GM19099 (cell line): ENCODE measurements around the gene ADGRB2.

Experiments
- POLR2A ChIP-seq: IDR thresholded peaks from 3 replicates; pipeline ENCODE4 v1.6.1; 2011; ENCODE audit warnings: low read depth; ENCODE audit not compliant: insufficient read length; ENCODE audit errors: extremely low read depth

The ADGRB2 gene

GRCh38 chr1:31765041-31765467, 914 bp upstream of the ADGRB2 start:
- no peak for TF ChIP-seq POLR2A

GRCh38 chr1:31763671-31764311, 349 bp downstream of the ADGRB2 start:
- no peak for TF ChIP-seq POLR2A

- no peak for TF ChIP-seq POLR2A
Observed at GRCh38 chr1:31762726-31763670, 1.1 kb downstream of the ADGRB2 start.

DNA sequence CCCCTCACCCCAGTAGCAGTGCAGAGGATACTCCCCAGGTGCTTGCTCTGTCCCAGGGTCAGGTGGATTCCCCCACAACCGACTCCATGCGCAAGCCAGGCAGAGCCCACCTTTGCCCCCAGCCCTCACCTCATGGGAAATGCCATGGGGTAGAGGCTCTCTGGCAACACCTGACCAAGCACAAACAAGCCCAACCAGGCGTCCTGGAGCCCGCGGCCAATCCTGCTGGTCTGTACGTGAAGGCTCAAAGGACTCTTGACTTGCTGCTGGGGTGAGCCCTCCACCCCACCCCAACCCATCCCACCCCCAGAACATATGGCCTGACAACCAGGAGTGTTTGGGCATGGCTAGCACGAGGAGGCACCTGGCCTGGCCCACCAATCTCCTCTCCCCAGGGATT, 1.8 kb downstream of the ADGRB2 start:
- TF ChIP-seq POLR2A, result no peak

DNA sequence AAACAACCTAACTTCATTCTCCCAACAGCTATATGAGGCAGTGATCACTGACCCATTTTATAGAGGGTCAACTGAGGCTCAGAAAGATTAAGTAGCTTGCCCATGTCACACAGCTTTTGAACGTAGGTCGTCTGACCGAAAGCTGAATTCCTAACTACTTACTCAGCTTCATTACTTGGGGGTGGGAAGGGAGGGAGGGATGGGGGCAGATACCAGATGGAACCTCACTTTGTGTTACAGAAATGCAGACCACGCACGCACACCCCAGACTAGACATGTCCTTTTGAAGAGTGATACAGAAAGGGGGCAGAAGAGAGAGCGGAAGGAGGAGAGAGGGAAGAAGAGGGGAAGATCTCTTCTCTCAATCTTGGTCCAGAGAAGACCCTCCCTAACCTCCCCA, 2.3 kb downstream of the ADGRB2 start:
- no peak for TF ChIP-seq POLR2A

- no peak for TF ChIP-seq POLR2A
Observed at GRCh38 chr1:31760471-31761470, 3.4 kb downstream of the ADGRB2 start.

- no peak for TF ChIP-seq POLR2A
Observed at GRCh38 chr1:31759298-31760023, 4.7 kb downstream of the ADGRB2 start.

GRCh38 chr1:31758823-31759222, 5.3 kb downstream of the ADGRB2 start:
- TF ChIP-seq POLR2A, result no peak

DNA sequence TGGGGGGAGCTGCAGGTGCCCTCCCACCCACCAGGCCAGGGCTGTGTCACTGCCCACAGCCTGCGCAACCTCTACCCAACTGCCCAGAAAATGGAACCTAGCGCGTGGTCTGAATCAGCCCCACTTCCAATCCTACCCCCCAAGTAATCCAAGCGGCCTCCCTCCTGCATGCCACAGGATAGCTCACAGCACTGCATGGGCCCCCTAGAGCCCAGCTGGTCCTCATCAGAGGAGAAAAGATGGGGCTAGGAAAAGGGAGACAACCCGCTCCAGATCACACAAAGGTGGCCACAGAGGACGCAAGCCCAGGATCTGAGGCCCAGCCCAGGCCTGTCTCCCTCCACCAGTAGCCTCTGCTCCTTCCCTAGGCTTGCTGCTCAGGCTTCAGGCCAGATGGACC, 6.2 kb downstream of the ADGRB2 start:
- TF ChIP-seq POLR2A, result no peak

DNA sequence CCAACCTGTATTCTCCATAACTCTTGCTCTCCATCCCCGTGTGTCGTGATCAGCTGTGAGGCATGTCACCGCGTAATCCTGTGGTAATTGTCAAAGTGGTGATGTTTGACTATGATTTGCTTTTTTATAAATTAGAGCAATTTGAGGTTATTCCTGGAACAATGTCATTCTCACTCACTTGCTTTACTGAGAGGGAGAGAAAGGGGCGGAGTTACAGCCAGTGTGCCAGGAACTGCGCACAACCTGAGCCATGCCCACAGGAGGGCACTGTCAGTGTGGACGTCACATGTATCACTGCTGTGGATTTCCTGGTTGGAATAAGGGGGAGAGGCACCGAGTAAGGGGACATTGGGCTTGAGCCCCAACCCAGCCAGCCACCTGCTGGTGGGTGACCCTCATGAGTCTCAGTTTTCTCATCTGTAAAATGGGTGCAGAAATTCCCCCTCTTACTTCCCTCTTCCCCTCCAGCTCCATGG, 6.9 kb downstream of the ADGRB2 start:
- TF ChIP-seq POLR2A, result no peak

DNA sequence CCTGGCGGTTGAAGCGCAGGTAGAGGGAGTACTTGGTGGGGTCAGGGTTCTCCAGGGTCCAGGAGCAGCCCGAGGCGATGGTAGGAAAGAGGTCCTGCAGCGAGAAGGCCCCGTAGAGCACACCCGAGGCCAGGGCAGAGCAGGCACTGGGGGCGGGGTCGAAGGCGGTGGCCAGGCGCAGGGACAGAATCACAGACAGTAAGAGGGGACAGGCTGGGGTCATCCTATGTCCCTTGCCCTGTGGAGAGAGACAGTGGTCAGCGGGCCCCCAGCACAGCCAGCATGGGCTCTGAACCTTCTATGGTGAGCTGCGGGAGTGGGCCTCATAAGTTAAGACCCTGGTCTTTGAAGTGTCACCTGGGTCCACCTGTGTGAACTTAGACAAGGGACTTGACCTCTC, 7.6 kb downstream of the ADGRB2 start:
- TF ChIP-seq POLR2A, result no peak

DNA sequence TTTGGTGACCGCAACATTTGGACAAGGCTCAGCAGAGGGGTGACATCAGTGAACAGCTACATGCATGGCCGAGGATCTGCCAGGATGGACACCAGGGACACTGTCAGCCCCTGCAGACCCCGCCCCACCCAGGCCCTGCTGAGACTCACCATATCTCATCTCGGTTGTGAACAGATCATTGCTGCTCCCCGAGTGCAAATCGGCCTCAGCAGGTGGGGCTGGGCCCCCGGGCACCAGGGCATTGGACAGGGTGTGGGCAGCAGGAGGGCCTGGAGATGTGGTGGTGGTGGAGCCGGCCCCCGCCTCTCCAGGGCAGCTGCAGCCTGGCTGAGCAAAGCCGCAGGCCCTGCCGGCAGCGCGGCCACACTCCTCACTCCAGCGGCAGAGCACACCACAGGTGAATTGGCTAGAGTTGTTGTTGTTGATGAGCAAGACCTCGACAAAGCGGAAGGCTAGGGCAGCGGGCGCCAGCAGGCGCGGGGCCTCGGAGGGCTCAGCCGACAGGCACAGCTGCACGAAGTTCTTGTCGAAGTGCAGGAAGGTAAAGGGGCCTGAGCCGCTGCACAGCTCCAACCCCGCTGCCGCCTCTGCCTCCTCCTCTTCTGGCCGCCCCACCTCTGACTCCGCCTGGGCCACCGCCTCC, 8.2 kb downstream of the ADGRB2 start:
- TF ChIP-seq POLR2A, result no peak

- no peak for TF ChIP-seq POLR2A
Observed at GRCh38 chr1:31755197-31755611, 8.9 kb downstream of the ADGRB2 start.

- no peak for TF ChIP-seq POLR2A
Observed at GRCh38 chr1:31754397-31754796, 9.7 kb downstream of the ADGRB2 start.

DNA sequence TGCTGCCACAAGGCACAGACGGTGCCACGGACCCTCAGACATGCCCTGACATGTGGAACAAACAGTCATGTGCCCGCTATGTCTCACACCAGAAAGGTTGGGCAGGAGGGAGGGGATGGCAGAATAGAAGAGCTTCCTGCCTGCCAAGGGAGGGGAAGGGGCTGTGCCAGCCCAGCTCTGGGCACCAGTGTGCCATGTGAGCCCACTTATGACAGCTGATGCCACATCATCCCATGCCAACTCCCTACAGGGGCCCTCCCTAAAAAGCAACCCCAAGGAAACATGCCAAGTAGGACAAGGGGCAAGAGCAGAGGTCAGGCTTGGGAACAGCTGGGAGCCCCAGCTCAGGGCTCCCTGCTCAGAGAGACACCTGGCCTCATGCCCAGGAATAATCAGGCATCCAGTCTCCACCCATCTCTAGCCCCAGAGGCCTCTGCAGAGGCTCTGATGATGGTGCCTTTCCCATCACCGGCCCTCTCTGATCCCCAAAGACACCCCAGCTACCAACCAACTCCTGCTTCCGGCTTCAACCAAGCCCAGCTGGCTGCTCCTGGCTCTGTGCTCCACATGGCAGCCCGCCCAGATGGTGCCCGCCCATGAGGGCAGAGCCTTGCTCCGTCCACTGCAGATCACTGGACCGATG, 10.3 kb downstream of the ADGRB2 start:
- no peak for TF ChIP-seq POLR2A
